Hematopoietic multipotent progenitor cell (in vitro differentiated cells): Measurements from ENCODE around the gene F10. TPM values are rescaled to one million over a fixed set of nuclear protein-coding genes. Genes with fewer than 3 reads are reported as not detected.
"Not testable (repeated sequence)": the region's sequence is repeated elsewhere in the genome, so short reads cannot be mapped to it uniquely, and the experiment has no call there.

Experiments used
- DNase-seq, 3 donors: peaks; one replicate each; pipeline ENCODE4 v3.0.0-alpha.2; 2011 to 2015; ENCODE audit warnings: low read depth in 2 of 3, low spot score in 2 of 3
- total RNA-seq: library from RNA; depleted of rRNA; stranded (reverse); fragments of >200 nt; gene quantifications from one replicate; pipeline ENCODE4 v1.2.3, GENCODE V29; 2012

Gene F10
- 0.27 TPM for total RNA-seq

GRCh38 chr13:113122550-113123225 lies at the start of gene F10:
TSS of gene F10 (plus strand) at chr13:113122799. CDS start at chr13:113122856, 57 bp downstream.
- DNase-seq, result no peak

- DNase-seq, result no peak
Measured at GRCh38 chr13:113073942-113074341, 48.7 kb upstream of the F10 start.

GRCh38 chr13:113074401-113074800 lies 48.2 kb upstream of the F10 start:
- DNase-seq, result no peak

GRCh38 chr13:113074876-113075275 lies 47.7 kb upstream of the F10 start:
- DNase-seq, result no peak

- no peak for DNase-seq
Measured at GRCh38 chr13:113075711-113076110, 46.9 kb upstream of the F10 start.

- no peak for DNase-seq
Measured at GRCh38 chr13:113076681-113077401, 45.8 kb upstream of the F10 start.

GRCh38 chr13:113077566-113077952 lies 45.0 kb upstream of the F10 start:
- DNase-seq, result no peak

GRCh38 chr13:113077953-113078901 lies 44.4 kb upstream of the F10 start:
- DNase-seq, result no peak

GRCh38 chr13:113078902-113079780 lies 43.5 kb upstream of the F10 start:
- no peak for DNase-seq

- DNase-seq, result not testable (repeated sequence)
Measured at GRCh38 chr13:113079781-113080080, 42.9 kb upstream of the F10 start.

- DNase-seq, result no peak
Measured at GRCh38 chr13:113080361-113080831, 42.2 kb upstream of the F10 start.

GRCh38 chr13:113080901-113081521 lies 41.6 kb upstream of the F10 start:
- DNase-seq, result no peak

- no peak for DNase-seq
Measured at GRCh38 chr13:113082198-113083021, 40.2 kb upstream of the F10 start.

- DNase-seq, result no peak
Measured at GRCh38 chr13:113083022-113083373, 39.6 kb upstream of the F10 start.

GRCh38 chr13:113083402-113084061 lies 39.1 kb upstream of the F10 start:
- no peak for DNase-seq

- DNase-seq, result no peak
Measured at GRCh38 chr13:113084094-113084942, 38.3 kb upstream of the F10 start.

- no peak for DNase-seq
Measured at GRCh38 chr13:113084943-113085540, 37.6 kb upstream of the F10 start.
